Caco-2 (cell line): Measurements from ENCODE around the gene LRRC7. TPM values are rescaled to one million over a fixed set of nuclear protein-coding genes. Genes with fewer than 3 reads are reported as not detected.

Experiments used
- BruUV-seq: library from RNA; stranded (reverse); fragments of 400-500 nt; replicated peaks from 2 replicates; lab custom pipeline; 2021; lab: Mats Ljungman, UMichigan
- CTCF ChIA-PET: fragments of 300-600 bp; sonication (Branson Sonifier 250); formaldehyde crosslinking; loops from one replicate; lab custom pipeline; 2022; ENCODE audit warnings: antibody characterized with exemption; lab: Charles Lee
- POLR2A ChIA-PET: fragments of 300-600 bp; sonication (Branson Sonifier 250); formaldehyde crosslinking; loops from one replicate; lab custom pipeline; 2022; ENCODE audit warnings: antibody characterized with exemption; lab: Charles Lee
- DNase-seq, 2 experiments: peaks; one replicate each; pipeline versions ENCODE4 v3.0.0 to v3.0.0-alpha.2; 2020 to 2022
- H3K27me3 ChIP-seq: replicated peaks from 2 replicates; pipeline ENCODE4 v1.6.0; 2011; ENCODE audit warnings: low read length; ENCODE audit not compliant: control insufficient read depth, insufficient read depth
- H3K36me3 ChIP-seq: 2 replicates; pipeline ENCODE4 v1.5.1; 2011; ENCODE audit warnings: low read length; ENCODE audit not compliant: control insufficient read depth, insufficient read depth
- H3K4me1 ChIP-seq: fragments of 250-450 bp; sonication (Bioruptor Pico); 2 replicates; pipeline ENCODE4 v1.5.1; 2020; ENCODE audit warnings: mild to moderate bottlenecking
- H3K4me3 ChIP-seq: 2 replicates; pipeline ENCODE4 v1.5.1; 2011; ENCODE audit warnings: low read depth, mild to moderate bottlenecking, control low read depth, low read length
- H3K9me3 ChIP-seq: fragments of 250-450 bp; sonication (Bioruptor Pico); 2 replicates; pipeline ENCODE4 v1.5.1; 2020; ENCODE audit warnings: mild to moderate bottlenecking, moderate library complexity
- H3K27ac Mint-ChIP-seq: one replicate; pipeline ENCODE4 v1.8.0; 2022; ENCODE audit warnings: mixed read lengths; ENCODE audit not compliant: unreplicated experiment
- H3K27me3 Mint-ChIP-seq: one replicate; pipeline ENCODE4 v1.8.0; 2022; ENCODE audit warnings: mixed read lengths; ENCODE audit not compliant: insufficient read depth, unreplicated experiment
- H3K36me3 Mint-ChIP-seq: one replicate; pipeline ENCODE4 v1.8.0; 2022; ENCODE audit warnings: mild to moderate bottlenecking, mixed read lengths; ENCODE audit not compliant: insufficient read depth, unreplicated experiment
- H3K4me1 Mint-ChIP-seq: one replicate; pipeline ENCODE4 v1.8.0; 2022; ENCODE audit warnings: low read depth, mixed read lengths; ENCODE audit not compliant: unreplicated experiment
- H3K4me3 Mint-ChIP-seq: one replicate; pipeline ENCODE4 v1.8.0; 2022; ENCODE audit warnings: mild to moderate bottlenecking, moderate library complexity, mixed read lengths; ENCODE audit not compliant: unreplicated experiment
- H3K9me3 Mint-ChIP-seq: one replicate; pipeline ENCODE4 v1.8.0; 2022; ENCODE audit warnings: mixed read lengths; ENCODE audit not compliant: unreplicated experiment
- CTCF ChIP-seq, 2 experiments: fragments of 200-600 bp in 1 of 2; IDR thresholded peaks; 1 replicate in 1 of 2; 2 replicates in 1 of 2; pipeline versions ENCODE4 v1.5.1 to v1.8.0; 2011 to 2022; ENCODE audit warnings: antibody characterized with exemption in 1 of 2, control low read depth in 1 of 2, inconsistent platforms in 1 of 2, low read depth in 1 of 2, low read length in 1 of 2, mild to moderate bottlenecking in 1 of 2, moderate library complexity in 1 of 2; ENCODE audit not compliant: insufficient read depth in 1 of 2, severe bottlenecking in 1 of 2, unreplicated experiment in 1 of 2
- intact Hi-C: fragments of 100-400 bp; cut with micrococcal nuclease; formaldehyde crosslinking; loops from one replicate; pipeline ENCODE4 v1.10.0; 2022; ENCODE audit not compliant: unreplicated experiment
- total RNA-seq: library from RNA; stranded (reverse); gene quantifications from 2 replicates; pipeline ENCODE4 v1.2.3, GENCODE V29; 2022

Gene LRRC7
- total RNA-seq, 1 experiment from 2014 or later, result 8.5 TPM

DNA sequence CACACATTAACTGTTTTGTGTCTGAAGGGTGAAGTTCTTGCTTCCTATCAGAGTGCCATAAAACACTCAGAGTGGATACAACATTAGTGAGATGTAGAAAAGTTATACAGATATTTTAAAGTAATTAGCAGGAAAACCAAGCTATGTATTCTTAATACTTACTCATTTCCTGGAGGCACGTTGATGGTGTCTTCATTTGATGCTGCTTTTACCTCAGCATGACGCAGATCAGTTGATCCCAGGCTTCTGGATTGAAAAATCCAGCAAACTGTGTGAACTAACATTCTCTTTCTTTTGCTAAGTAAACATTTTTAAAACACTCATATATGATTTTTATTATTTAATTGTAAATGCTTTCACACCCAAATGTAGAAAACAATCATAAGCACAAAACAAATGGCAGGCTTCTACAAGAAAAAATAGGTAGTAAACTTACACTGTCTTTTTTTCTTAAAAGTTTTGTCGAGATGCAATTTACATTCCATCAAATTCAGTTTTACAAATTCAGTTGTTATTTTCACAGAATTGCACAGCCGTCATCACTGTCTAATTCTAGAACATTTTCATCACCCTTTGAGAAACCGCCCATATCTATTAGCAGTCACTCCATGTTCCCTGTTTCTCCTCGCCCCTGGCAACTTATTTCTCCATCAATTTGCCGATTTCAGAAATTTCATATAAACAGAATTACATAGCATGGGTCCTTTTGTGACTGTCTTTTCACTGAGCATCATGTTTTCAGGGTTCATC is 198.9 kb downstream of the LRRC7 start:
- H3K4me3 Mint-ChIP-seq, result no peak overlapping the region
- Histone ChIP-seq H3K4me1 (no peaks in the 10 kb centered on the region), H3K27me3 (no peaks in the 10 kb centered on the region), H3K36me3 (no peaks in the 10 kb centered on the region), H3K9me3 (no peaks in the 10 kb centered on the region), H3K4me3 (no peak overlapping the region)
- H3K9me3 Mint-ChIP-seq, result no peaks in the 10 kb centered on the region
- no TSS peak for BruUV-seq
- H3K4me1 Mint-ChIP-seq, result no peaks in the 10 kb centered on the region
- ChIA-PET CTCF (no interaction called here), POLR2A (no interaction called here)
- DNase-seq, result no peak
- intact Hi-C loops, result no loop called here
- H3K27ac Mint-ChIP-seq, result no peak overlapping the region
- H3K27me3 Mint-ChIP-seq, result no peaks in the 10 kb centered on the region
- no peak for TF ChIP-seq CTCF (IDR thresholded peaks at IDR 0.05; ENCODE audit: insufficient read depth in 1 of 2, low read depth in 1 of 2, low read length in 1 of 2, severe bottlenecking in 1 of 2, unreplicated experiment in 1 of 2)
- no peaks in the 10 kb centered on the region for H3K36me3 Mint-ChIP-seq

GRCh38 chr1:69776555-69776954 is 208.8 kb downstream of the LRRC7 start:
- ChIA-PET CTCF (no interaction called here), POLR2A (no interaction called here)
- no peak overlapping the region for H3K27ac Mint-ChIP-seq
- Histone ChIP-seq H3K9me3 (no peaks in the 10 kb centered on the region), H3K27me3 (no peaks in the 10 kb centered on the region), H3K4me3 (no peak overlapping the region), H3K36me3 (no peaks in the 10 kb centered on the region), H3K4me1 (no peaks in the 10 kb centered on the region)
- no peak for TF ChIP-seq CTCF (IDR thresholded peaks at IDR 0.05; ENCODE audit: insufficient read depth in 1 of 2, low read depth in 1 of 2, low read length in 1 of 2, severe bottlenecking in 1 of 2, unreplicated experiment in 1 of 2)
- H3K9me3 Mint-ChIP-seq, result no peaks in the 10 kb centered on the region
- DNase-seq, result no peak
- H3K27me3 Mint-ChIP-seq, result no peaks in the 10 kb centered on the region
- H3K4me1 Mint-ChIP-seq, result no peaks in the 10 kb centered on the region
- H3K4me3 Mint-ChIP-seq, result no peak overlapping the region
- no peaks in the 10 kb centered on the region for H3K36me3 Mint-ChIP-seq
- no TSS peak for BruUV-seq
- intact Hi-C loops, result no loop called here

GRCh38 chr1:69777423-69777822 is 209.7 kb downstream of the LRRC7 start:
- Mint-ChIP-seq H3K27ac (no peak overlapping the region), H3K4me3 (no peak overlapping the region), H3K36me3 (no peaks in the 10 kb centered on the region), H3K9me3 (no peaks in the 10 kb centered on the region), H3K27me3 (no peaks in the 10 kb centered on the region), H3K4me1 (no peaks in the 10 kb centered on the region)
- ChIA-PET POLR2A (no interaction called here), CTCF (no interaction called here)
- Histone ChIP-seq H3K4me3 (no peak overlapping the region), H3K27me3 (no peaks in the 10 kb centered on the region), H3K9me3 (no peaks in the 10 kb centered on the region), H3K36me3 (no peaks in the 10 kb centered on the region), H3K4me1 (no peaks in the 10 kb centered on the region)
- TF ChIP-seq CTCF (IDR thresholded peaks at IDR 0.05; ENCODE audit: insufficient read depth in 1 of 2, low read depth in 1 of 2, low read length in 1 of 2, severe bottlenecking in 1 of 2, unreplicated experiment in 1 of 2), result no peak
- intact Hi-C loops, result no loop called here
- DNase-seq, result no peak
- BruUV-seq, result no TSS peak
